T-helper 2 cell treated with Interferon-gamma antibody and Interleukin-4, amounts not matched to agents 5 μg/mL and 100 μg/mL, for 36 hours (primary cell): ENCODE measurements around the gene EPAS1.

Experiments
- DNase-seq: peaks from one replicate; pipeline ENCODE4 v3.0.0; 2021; ENCODE audit warnings: low spot score
- H3K27ac Mint-ChIP-seq: one replicate; pipeline ENCODE4 v1.8.0; 2021; ENCODE audit warnings: mild to moderate bottlenecking, mixed read lengths
- H3K27me3 Mint-ChIP-seq: one replicate; pipeline ENCODE4 v1.8.0; 2021; ENCODE audit warnings: low read depth, mixed read lengths
- H3K36me3 Mint-ChIP-seq: one replicate; pipeline ENCODE4 v1.8.0; 2021; ENCODE audit warnings: low read depth, mixed read lengths
- H3K4me1 Mint-ChIP-seq: one replicate; pipeline ENCODE4 v1.8.0; 2021; ENCODE audit warnings: low read depth, mixed read lengths
- H3K4me3 Mint-ChIP-seq: one replicate; pipeline ENCODE4 v1.8.0; 2022; ENCODE audit warnings: mild to moderate bottlenecking, moderate library complexity, mixed read lengths
- H3K9me3 Mint-ChIP-seq: one replicate; pipeline ENCODE4 v1.8.0; 2021; ENCODE audit warnings: mixed read lengths

EPAS1 gene

GRCh38 chr2:46296840-46297545 lies at the start of gene EPAS1:
Gene EPAS1, plus strand, starts transcription at chr2:46297407. Its CDS starts 505 bp downstream, at chr2:46297912.
- Mint-ChIP-seq H3K4me1 (peaks cover 29% of the 10 kb centered on the region), H3K9me3 (no peaks in the 10 kb centered on the region), H3K27ac (peak within 1 kb of the TSS; percentile 83), H3K27me3 (peaks cover 79% of the 10 kb centered on the region), H3K4me3 (peak within 1 kb of the TSS; percentile 92), H3K36me3 (peaks cover 5% of the 10 kb centered on the region)
- peak; percentile 90 for DNase-seq

- Mint-ChIP-seq H3K4me1 (peaks cover 11% of the 10 kb centered on the region), H3K27ac (no peak overlapping the region), H3K36me3 (peaks cover 1% of the 10 kb centered on the region), H3K4me3 (no peak overlapping the region), H3K9me3 (peaks cover 9% of the 10 kb centered on the region), H3K27me3 (peaks cover 18% of the 10 kb centered on the region)
- no peak for DNase-seq
These were observed 49.0 kb upstream of the EPAS1 start for GRCh38 chr2:46248171-46248570.

- Mint-ChIP-seq H3K36me3 (no peaks in the 10 kb centered on the region), H3K9me3 (peaks cover 9% of the 10 kb centered on the region), H3K4me1 (peaks cover 11% of the 10 kb centered on the region), H3K4me3 (no peak overlapping the region), H3K27me3 (peaks cover 18% of the 10 kb centered on the region), H3K27ac (no peak overlapping the region)
- DNase-seq, result no peak
These were observed 47.6 kb upstream of the EPAS1 start for GRCh38 chr2:46249654-46250053.

GRCh38 chr2:46252891-46253659 lies 44.1 kb upstream of the EPAS1 start:
- Mint-ChIP-seq H3K36me3 (no peaks in the 10 kb centered on the region), H3K4me3 (no peak overlapping the region), H3K9me3 (no peaks in the 10 kb centered on the region), H3K27me3 (peaks cover 6% of the 10 kb centered on the region), H3K27ac (no peak overlapping the region), H3K4me1 (peaks cover 9% of the 10 kb centered on the region)
- no peak for DNase-seq

GRCh38 chr2:46254474-46254873 lies 42.7 kb upstream of the EPAS1 start:
- no peak overlapping the region for H3K27ac Mint-ChIP-seq
- H3K4me1 Mint-ChIP-seq, result peaks cover 9% of the 10 kb centered on the region
- H3K4me3 Mint-ChIP-seq, result no peak overlapping the region

GRCh38 chr2:46256563-46257142 lies 40.6 kb upstream of the EPAS1 start:
- Mint-ChIP-seq H3K4me3 (no peak overlapping the region), H3K9me3 (no peaks in the 10 kb centered on the region), H3K27me3 (no peaks in the 10 kb centered on the region), H3K36me3 (no peaks in the 10 kb centered on the region), H3K4me1 (peaks cover 3% of the 10 kb centered on the region), H3K27ac (no peak overlapping the region)
- DNase-seq, result no peak

More at GRCh38 chr2:46254474-46254873, 42.7 kb upstream of the EPAS1 start:
- Mint-ChIP-seq H3K36me3 (no peaks in the 10 kb centered on the region), H3K9me3 (no peaks in the 10 kb centered on the region), H3K27me3 (peaks cover 6% of the 10 kb centered on the region)
- DNase-seq, result no peak

GRCh38 chr2:46257476-46257875 lies 39.7 kb upstream of the EPAS1 start:
- no peak for DNase-seq
- H3K4me3 Mint-ChIP-seq, result no peak overlapping the region
- H3K27me3 Mint-ChIP-seq, result no peaks in the 10 kb centered on the region
- no peaks in the 10 kb centered on the region for H3K36me3 Mint-ChIP-seq
- H3K27ac Mint-ChIP-seq, result no peak overlapping the region
- H3K9me3 Mint-ChIP-seq, result no peaks in the 10 kb centered on the region
- peaks cover 3% of the 10 kb centered on the region for H3K4me1 Mint-ChIP-seq

- Mint-ChIP-seq H3K27me3 (no peaks in the 10 kb centered on the region), H3K9me3 (no peaks in the 10 kb centered on the region), H3K36me3 (no peaks in the 10 kb centered on the region), H3K4me1 (peaks cover 3% of the 10 kb centered on the region), H3K4me3 (no peak overlapping the region), H3K27ac (no peak overlapping the region)
- no peak for DNase-seq
These were observed 39.2 kb upstream of the EPAS1 start for GRCh38 chr2:46257980-46258379.

GRCh38 chr2:46258937-46259776 lies 38.0 kb upstream of the EPAS1 start:
- DNase-seq, result no peak
- Mint-ChIP-seq H3K4me3 (no peak overlapping the region), H3K4me1 (peaks cover 3% of the 10 kb centered on the region), H3K36me3 (no peaks in the 10 kb centered on the region), H3K27ac (no peak overlapping the region), H3K27me3 (peaks cover 2% of the 10 kb centered on the region), H3K9me3 (no peaks in the 10 kb centered on the region)

GRCh38 chr2:46259777-46260168 lies 37.4 kb upstream of the EPAS1 start:
- H3K27ac Mint-ChIP-seq, result no peak overlapping the region
- no peak overlapping the region for H3K4me3 Mint-ChIP-seq
- DNase-seq, result no peak
- H3K4me1 Mint-ChIP-seq, result peaks cover 3% of the 10 kb centered on the region
- peaks cover 5% of the 10 kb centered on the region for H3K27me3 Mint-ChIP-seq
- H3K36me3 Mint-ChIP-seq, result no peaks in the 10 kb centered on the region
- H3K9me3 Mint-ChIP-seq, result no peaks in the 10 kb centered on the region

- Mint-ChIP-seq H3K27me3 (peaks cover 5% of the 10 kb centered on the region), H3K27ac (no peak overlapping the region), H3K4me1 (peaks cover 3% of the 10 kb centered on the region), H3K9me3 (no peaks in the 10 kb centered on the region), H3K4me3 (no peak overlapping the region), H3K36me3 (no peaks in the 10 kb centered on the region)
- DNase-seq, result no peak
These were observed 36.9 kb upstream of the EPAS1 start for GRCh38 chr2:46260305-46260704.

- H3K9me3 Mint-ChIP-seq, result no peaks in the 10 kb centered on the region
- H3K27ac Mint-ChIP-seq, result no peak overlapping the region
- peaks cover 13% of the 10 kb centered on the region for H3K27me3 Mint-ChIP-seq
- H3K4me1 Mint-ChIP-seq, result peaks cover 3% of the 10 kb centered on the region
- DNase-seq, result no peak
- no peaks in the 10 kb centered on the region for H3K36me3 Mint-ChIP-seq
- no peak overlapping the region for H3K4me3 Mint-ChIP-seq
These were observed 34.8 kb upstream of the EPAS1 start for GRCh38 chr2:46262248-46262938.

GRCh38 chr2:46263347-46263746 lies 33.9 kb upstream of the EPAS1 start:
- H3K9me3 Mint-ChIP-seq, result no peaks in the 10 kb centered on the region
- H3K4me3 Mint-ChIP-seq, result no peak overlapping the region
- no peak overlapping the region for H3K27ac Mint-ChIP-seq

More at GRCh38 chr2:46263347-46263746, 33.9 kb upstream of the EPAS1 start:
- DNase-seq, result no peak
- H3K27me3 Mint-ChIP-seq, result peaks cover 13% of the 10 kb centered on the region
- H3K4me1 Mint-ChIP-seq, result peaks cover 10% of the 10 kb centered on the region
- H3K36me3 Mint-ChIP-seq, result no peaks in the 10 kb centered on the region
